HG03060 (cell line): ENCODE results near the gene FMO5.
"Not testable (repeated sequence)": the region's sequence is repeated elsewhere in the genome, so short reads cannot be mapped to it uniquely, and the experiment has no call there.

ENCODE experiments used
- ATAC-seq: cut with Tn5 transposase; IDR thresholded peaks from one replicate; pipeline ENCODE4 v1.9.1; 2021; ENCODE audit warnings: low read depth, moderate number of reproducible peaks; ENCODE audit not compliant: unreplicated experiment

The FMO5 gene

DNA sequence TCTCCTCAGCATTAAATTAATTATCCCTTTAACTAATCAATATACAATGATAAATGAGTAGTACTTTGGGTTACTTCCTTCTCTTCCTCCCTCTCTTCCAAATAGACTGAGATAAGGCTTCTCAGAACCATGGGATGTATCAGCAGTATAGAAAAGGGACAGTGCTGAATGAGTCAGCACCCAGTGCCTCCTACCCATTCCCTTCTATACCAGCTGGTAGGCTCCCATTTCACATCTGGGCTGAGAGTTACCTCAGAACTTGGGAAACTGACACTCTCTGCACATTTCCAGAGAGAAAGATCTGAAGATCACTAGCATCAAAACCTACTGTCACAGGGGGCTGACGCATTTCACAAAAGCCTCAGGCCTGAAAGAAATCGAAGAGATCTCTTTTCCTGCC lies 68.0 kb downstream of the FMO5 start:
- not testable (repeated sequence) for ATAC-seq

DNA sequence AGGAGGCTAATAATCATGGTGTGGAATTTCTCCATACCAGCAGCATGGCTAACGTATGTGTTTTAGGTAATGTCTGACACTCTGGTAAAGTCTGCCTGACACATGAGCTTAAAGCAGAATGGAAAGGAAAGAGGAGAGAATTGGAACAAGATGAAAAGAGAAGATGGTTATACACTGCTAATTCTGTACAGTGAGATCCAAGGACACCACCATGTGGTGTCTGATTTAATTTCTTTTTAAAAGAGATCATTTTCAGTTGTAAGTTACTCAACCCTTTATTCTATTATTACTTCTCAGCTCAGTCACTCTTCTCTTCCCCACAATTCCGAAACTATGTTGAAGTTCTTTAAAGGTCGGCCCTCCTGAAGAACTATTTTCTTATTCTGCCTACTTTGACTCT lies 68.5 kb downstream of the FMO5 start:
- no peak for ATAC-seq

DNA sequence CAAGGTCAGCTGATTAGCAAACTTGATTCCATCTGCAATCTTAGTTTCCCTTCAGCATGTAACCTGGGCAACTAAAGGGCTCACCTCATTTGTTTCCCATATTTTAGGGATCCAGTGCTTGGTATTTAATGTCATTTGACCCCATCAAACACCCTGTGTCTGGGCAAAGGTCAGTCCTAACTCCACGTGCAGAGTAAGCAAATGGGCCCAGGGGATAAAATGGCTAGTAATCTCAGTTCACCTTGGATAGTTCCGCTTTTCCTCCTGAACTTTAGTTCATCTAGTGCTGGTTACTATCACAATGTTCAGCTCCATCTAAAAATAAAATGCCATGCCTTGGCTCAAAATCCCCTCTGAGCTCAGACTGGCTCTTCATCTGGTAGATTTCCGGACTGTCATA lies 72.4 kb downstream of the FMO5 start:
- no peak for ATAC-seq

DNA sequence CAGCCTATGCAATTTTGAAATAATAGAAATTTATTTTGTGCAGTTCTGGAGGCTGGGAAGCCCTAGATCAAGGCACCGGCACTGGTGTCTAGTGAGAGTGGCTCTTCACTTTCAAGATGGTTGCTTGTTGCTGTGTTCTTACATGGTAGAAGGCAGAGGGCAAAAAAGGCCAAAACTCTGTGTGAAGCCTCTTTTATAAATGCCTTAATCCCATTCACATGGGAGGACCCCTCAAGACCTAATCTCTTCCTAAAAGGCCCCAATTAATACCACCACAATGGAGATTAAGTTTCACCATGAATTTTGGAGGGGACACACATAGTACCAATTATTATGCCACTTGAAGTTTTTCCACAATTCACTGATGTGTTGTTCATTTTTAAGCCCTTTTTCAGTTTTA lies 73.9 kb downstream of the FMO5 start:
- no peak for ATAC-seq

DNA sequence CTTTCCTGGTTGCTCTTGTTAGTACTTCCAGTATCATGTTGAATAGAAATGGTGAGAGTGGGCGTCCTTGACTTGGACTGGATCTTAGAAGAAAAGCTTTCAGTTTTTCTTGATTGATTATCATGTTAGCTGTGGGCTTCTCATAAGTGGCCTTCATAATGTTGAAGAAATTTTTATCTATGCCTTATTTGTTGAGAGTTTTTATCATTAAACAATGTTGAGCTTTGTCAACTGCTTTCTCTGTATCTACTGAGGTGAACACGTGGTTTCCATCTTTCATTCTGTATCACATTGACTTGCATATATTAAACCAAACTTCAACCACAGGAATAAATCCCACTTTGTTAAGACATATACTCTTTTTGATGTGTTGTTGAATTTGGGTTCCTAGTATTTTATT lies 82.3 kb downstream of the FMO5 start:
- ATAC-seq, result no peak
